ENCODE measurements around the gene PKP3. TPM values are rescaled to one million over a fixed set of nuclear protein-coding genes. Genes with fewer than 3 reads are reported as not detected.
"Not testable (repeated sequence)": the region's sequence is repeated elsewhere in the genome, so short reads cannot be mapped to it uniquely, and the experiment has no call there.

Gene PKP3
- total RNA-seq, 1 donor from 2014 or later = 117 TPM

DNA sequence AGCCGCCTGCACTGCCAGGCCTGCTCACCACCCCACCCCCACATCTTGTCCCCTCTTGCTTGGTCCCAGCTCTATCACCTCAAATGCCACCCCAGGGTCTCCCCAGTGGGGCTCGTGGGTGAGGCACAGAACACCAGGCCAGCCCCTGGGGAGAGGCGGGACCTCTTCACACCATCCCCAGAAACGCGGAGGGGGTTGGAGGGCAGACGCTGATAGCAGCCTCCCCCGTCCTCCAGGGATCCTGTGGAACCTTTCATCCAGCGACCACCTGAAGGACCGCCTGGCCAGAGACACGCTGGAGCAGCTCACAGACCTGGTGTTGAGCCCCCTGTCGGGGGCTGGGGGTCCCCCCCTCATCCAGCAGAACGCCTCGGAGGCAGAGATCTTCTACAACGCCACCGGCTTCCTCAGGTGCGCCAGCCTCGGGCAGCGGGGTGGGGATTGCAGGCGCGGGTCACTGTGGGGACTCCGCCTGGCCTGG, 5.8 kb downstream of the PKP3 start:
- TF ChIP-seq, protein P1, sequence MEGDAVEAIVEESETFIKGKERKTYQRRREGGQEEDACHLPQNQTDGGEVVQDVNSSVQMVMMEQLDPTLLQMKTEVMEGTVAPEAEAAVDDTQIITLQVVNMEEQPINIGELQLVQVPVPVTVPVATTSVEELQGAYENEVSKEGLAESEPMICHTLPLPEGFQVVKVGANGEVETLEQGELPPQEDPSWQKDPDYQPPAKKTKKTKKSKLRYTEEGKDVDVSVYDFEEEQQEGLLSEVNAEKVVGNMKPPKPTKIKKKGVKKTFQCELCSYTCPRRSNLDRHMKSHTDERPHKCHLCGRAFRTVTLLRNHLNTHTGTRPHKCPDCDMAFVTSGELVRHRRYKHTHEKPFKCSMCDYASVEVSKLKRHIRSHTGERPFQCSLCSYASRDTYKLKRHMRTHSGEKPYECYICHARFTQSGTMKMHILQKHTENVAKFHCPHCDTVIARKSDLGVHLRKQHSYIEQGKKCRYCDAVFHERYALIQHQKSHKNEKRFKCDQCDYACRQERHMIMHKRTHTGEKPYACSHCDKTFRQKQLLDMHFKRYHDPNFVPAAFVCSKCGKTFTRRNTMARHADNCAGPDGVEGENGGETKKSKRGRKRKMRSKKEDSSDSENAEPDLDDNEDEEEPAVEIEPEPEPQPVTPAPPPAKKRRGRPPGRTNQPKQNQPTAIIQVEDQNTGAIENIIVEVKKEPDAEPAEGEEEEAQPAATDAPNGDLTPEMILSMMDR (IDR thresholded peaks at IDR 0.05) = no peak
- TF ChIP-seq POLR2AphosphoS5 (IDR thresholded peaks at IDR 0.05; ENCODE audit: insufficient read depth in 1 of 2, low read depth in 1 of 2) (no peak), POLR2A (IDR thresholded peaks at IDR 0.05) (no peak)
- peaks cover 0 to 16% of the 10 kb centered on the region in 2 donors for H3K36me3 ChIP-seq
- no peak for DNase-seq (ENCODE audit: extremely low spot score in 2 of 2)
- no peak overlapping the region for H3K27ac ChIP-seq
- H3K9me3 ChIP-seq = no peaks in the 10 kb centered on the region
- intact Hi-C loops (cut with DNase I) = no loop called here
- no peak overlapping the region for H3K4me3 ChIP-seq
- H3K27me3 ChIP-seq = no peaks in the 10 kb centered on the region
- peaks cover 40% of the 10 kb centered on the region for H3K4me1 ChIP-seq

DNA sequence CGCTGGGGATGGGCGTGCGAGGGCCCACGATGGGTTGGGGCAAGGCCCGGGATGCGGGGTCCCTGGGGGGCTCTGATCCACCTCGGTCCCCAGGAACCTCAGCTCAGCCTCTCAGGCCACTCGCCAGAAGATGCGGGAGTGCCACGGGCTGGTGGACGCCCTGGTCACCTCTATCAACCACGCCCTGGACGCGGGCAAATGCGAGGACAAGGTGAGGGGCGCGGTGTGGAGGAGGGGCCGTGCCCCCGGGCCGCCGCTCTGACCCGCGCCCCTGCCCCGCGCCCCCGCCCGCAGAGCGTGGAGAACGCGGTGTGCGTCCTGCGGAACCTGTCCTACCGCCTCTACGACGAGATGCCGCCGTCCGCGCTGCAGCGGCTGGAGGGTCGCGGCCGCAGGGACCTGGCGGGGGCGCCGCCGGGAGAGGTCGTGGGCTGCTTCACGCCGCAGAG, 6.3 kb downstream of the PKP3 start:
- DNase-seq (ENCODE audit: extremely low spot score in 2 of 2) = no peak
- intact Hi-C loops (cut with DNase I) = no loop called here
- no peak overlapping the region for H3K27ac ChIP-seq
- no peaks in the 10 kb centered on the region for H3K9me3 ChIP-seq
- H3K36me3 ChIP-seq = peaks cover 0 to 16% of the 10 kb centered on the region in 2 donors
- H3K4me3 ChIP-seq = no peak overlapping the region
- peaks cover 38% of the 10 kb centered on the region for H3K4me1 ChIP-seq
- no peak for TF ChIP-seq POLR2A (IDR thresholded peaks at IDR 0.05)
- no peak for TF ChIP-seq POLR2AphosphoS5 (IDR thresholded peaks at IDR 0.05; ENCODE audit: insufficient read depth in 1 of 2, low read depth in 1 of 2)
- TF ChIP-seq, protein P1 (IDR thresholded peaks at IDR 0.05) = no peak
- H3K27me3 ChIP-seq = no peaks in the 10 kb centered on the region

- intact Hi-C loops (cut with DNase I); H3K27me3 ChIP-seq; H3K27ac ChIP-seq; DNase-seq (ENCODE audit: extremely low spot score in 2 of 2); H3K4me3 ChIP-seq; H3K9me3 ChIP-seq: not testable (repeated sequence)
- Histone ChIP-seq H3K4me1 (peaks cover 40% of the 10 kb centered on the region), H3K36me3 (peaks cover 0 to 16% of the 10 kb centered on the region in 2 donors)
These were observed 7.2 kb downstream of the PKP3 start for GRCh38 chr11:401196-401595.

DNA sequence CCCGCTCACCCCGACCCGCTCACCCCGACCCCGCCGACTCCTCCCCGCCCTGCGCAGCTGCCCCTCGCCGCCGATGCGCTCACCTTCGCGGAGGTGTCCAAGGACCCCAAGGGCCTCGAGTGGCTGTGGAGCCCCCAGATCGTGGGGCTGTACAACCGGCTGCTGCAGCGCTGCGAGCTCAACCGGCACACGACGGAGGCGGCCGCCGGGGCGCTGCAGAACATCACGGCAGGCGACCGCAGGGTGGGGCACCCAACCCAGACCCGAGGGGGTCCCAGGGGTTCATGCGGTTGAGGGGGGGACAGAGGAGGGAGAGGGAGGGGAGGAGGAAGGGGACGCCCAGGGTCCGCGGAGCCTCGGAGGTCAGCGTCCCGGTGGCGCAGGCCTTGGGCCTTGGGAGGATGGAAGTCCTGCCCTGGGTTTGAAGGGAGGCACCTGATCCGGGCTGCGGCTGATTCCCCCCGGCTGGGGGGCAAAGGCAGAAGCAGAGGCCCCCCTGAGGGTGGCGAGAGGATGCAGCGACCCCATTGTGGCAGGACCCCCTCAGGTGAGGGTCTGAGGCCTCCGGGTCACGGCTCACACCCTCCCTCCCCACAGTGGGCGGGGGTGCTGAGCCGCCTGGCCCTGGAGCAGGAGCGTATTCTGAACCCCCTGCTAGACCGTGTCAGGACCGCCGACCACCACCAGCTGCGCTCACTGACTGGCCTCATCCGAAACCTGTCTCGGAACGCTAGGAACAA, 9.2 kb downstream of the PKP3 start:
- TF ChIP-seq POLR2AphosphoS5 (IDR thresholded peaks at IDR 0.05; ENCODE audit: insufficient read depth in 1 of 2, low read depth in 1 of 2) (no peak), POLR2A (IDR thresholded peaks at IDR 0.05) (no peak)
- TF ChIP-seq, protein P1 (IDR thresholded peaks at IDR 0.05) = no peak

DNA sequence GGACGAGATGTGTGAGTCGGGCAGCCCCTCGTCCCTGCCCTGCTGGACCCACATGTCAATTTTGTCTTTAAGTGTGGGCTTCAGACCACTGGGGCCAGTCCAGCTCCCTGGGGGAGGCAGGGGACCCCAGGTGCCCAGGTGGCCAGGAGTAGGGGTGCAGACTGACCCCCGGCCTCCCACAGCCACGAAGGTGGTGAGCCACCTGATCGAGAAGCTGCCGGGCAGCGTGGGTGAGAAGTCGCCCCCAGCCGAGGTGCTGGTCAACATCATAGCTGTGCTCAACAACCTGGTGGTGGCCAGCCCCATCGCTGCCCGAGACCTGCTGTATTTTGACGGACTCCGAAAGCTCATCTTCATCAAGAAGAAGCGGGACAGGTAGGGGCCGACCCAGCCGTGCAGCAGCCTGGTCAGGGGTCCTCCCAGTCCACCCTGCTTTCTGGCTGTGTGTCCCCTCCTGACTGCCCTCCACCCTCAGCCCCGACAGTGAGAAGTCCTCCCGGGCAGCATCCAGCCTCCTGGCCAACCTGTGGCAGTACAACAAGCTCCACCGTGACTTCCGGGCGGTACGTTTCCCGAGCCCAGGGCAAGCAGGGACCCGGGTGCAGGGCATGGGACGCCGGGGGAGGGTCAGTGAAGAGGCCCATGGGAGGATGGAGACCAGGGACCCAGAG, 9.9 kb downstream of the PKP3 start:
- no peak for DNase-seq (ENCODE audit: extremely low spot score in 2 of 2)
- Histone ChIP-seq H3K4me1 (peaks cover 31% of the 10 kb centered on the region), H3K9me3 (no peaks in the 10 kb centered on the region), H3K4me3 (no peak overlapping the region), H3K36me3 (peaks cover 0 to 16% of the 10 kb centered on the region in 2 donors), H3K27me3 (no peaks in the 10 kb centered on the region), H3K27ac (no peak overlapping the region)
- TF ChIP-seq, protein P1 (IDR thresholded peaks at IDR 0.05) = no peak
- TF ChIP-seq POLR2AphosphoS5 (IDR thresholded peaks at IDR 0.05; ENCODE audit: insufficient read depth in 1 of 2, low read depth in 1 of 2) = no peak
- TF ChIP-seq POLR2A (IDR thresholded peaks at IDR 0.05) = no peak
- intact Hi-C loops (cut with DNase I) = no loop called here

More for the DNA sequence above, 9.2 kb downstream of the PKP3 start:
- H3K27me3 ChIP-seq = no peaks in the 10 kb centered on the region
- peaks cover 31% of the 10 kb centered on the region for H3K4me1 ChIP-seq
- no peak overlapping the region for H3K4me3 ChIP-seq
- no peaks in the 10 kb centered on the region for H3K9me3 ChIP-seq
- no peak overlapping the region for H3K27ac ChIP-seq
- DNase-seq (ENCODE audit: extremely low spot score in 2 of 2) = no peak
- H3K36me3 ChIP-seq = peaks cover 0 to 16% of the 10 kb centered on the region in 2 donors
- intact Hi-C loops (cut with DNase I) = no loop called here

Measured in vagina (tissue), 2 donors.